Duodenal mucosa (tissue), 2 donors: ENCODE results near the gene KDSR.

Source experiments
- H3K27ac ChIP-seq: one replicate; pipeline ENCODE4 v1.7.0; 2013; ENCODE audit warnings: low read depth, low read length
- H3K27me3 ChIP-seq, 2 donors: one replicate each; pipeline ENCODE4 v1.7.0; 2013; ENCODE audit warnings: low read length in 2 of 2, control low read depth in 1 of 2; ENCODE audit not compliant: insufficient read depth in 2 of 2, control insufficient read depth in 1 of 2
- H3K36me3 ChIP-seq, 2 donors: one replicate each; pipeline ENCODE4 v1.7.0; 2013; ENCODE audit warnings: low read length in 2 of 2, control low read depth in 1 of 2; ENCODE audit not compliant: insufficient read depth in 2 of 2, control insufficient read depth in 1 of 2
- H3K4me1 ChIP-seq, 2 donors: one replicate each; pipeline ENCODE4 v1.7.0; 2013; ENCODE audit warnings: low read length in 2 of 2, control low read depth in 1 of 2; ENCODE audit not compliant: insufficient read depth in 2 of 2, control insufficient read depth in 1 of 2
- H3K4me3 ChIP-seq, 2 donors: one replicate each; pipeline ENCODE4 v1.7.0; 2013; ENCODE audit warnings: low read length in 2 of 2, low read depth in 1 of 2
- H3K9ac ChIP-seq, 2 donors: one replicate each; pipeline ENCODE4 v1.7.0; 2013; ENCODE audit warnings: low read length in 2 of 2, low read depth in 1 of 2
- H3K9me3 ChIP-seq, 2 donors: one replicate each; pipeline ENCODE4 v1.7.0; 2013; ENCODE audit warnings: low read length in 2 of 2, control low read depth in 1 of 2; ENCODE audit not compliant: control insufficient read depth in 1 of 2

The KDSR gene

GRCh38 chr18:63344918-63345317 is 22.1 kb downstream of the KDSR start:
- Histone ChIP-seq H3K4me1 (peaks cover 6 to 10% of the 10 kb centered on the region in 2 donors), H3K36me3 (peaks cover 17 to 60% of the 10 kb centered on the region in 2 donors), H3K4me3 (no peak overlapping the region), H3K9ac (no peak overlapping the region), H3K27ac (no peak overlapping the region), H3K27me3 (no peaks in the 10 kb centered on the region), H3K9me3 (no peaks in the 10 kb centered on the region)

GRCh38 chr18:63344263-63344662 is 22.7 kb downstream of the KDSR start:
- Histone ChIP-seq H3K9ac (no peak overlapping the region), H3K36me3 (peaks cover 11 to 56% of the 10 kb centered on the region in 2 donors), H3K4me1 (peaks cover 6 to 10% of the 10 kb centered on the region in 2 donors), H3K9me3 (no peaks in the 10 kb centered on the region), H3K27me3 (no peaks in the 10 kb centered on the region), H3K4me3 (no peak overlapping the region), H3K27ac (no peak overlapping the region)

- Histone ChIP-seq H3K9me3 (no peaks in the 10 kb centered on the region), H3K27ac (no peak overlapping the region), H3K27me3 (no peaks in the 10 kb centered on the region), H3K4me1 (peaks cover 6 to 10% of the 10 kb centered on the region in 2 donors), H3K4me3 (no peak overlapping the region), H3K36me3 (peaks cover 19 to 57% of the 10 kb centered on the region in 2 donors), H3K9ac (no peak overlapping the region)
Measured at GRCh38 chr18:63342206-63342605, 24.8 kb downstream of the KDSR start.

- Histone ChIP-seq H3K4me3 (no peak overlapping the region), H3K4me1 (peaks cover 2 to 7% of the 10 kb centered on the region in 2 donors), H3K36me3 (peaks cover 26 to 50% of the 10 kb centered on the region in 2 donors), H3K9ac (no peak overlapping the region), H3K9me3 (no peaks in the 10 kb centered on the region), H3K27me3 (no peaks in the 10 kb centered on the region), H3K27ac (no peak overlapping the region)
Measured at GRCh38 chr18:63339920-63340484, 27.0 kb downstream of the KDSR start.

- Histone ChIP-seq H3K36me3 (peaks cover 34 to 60% of the 10 kb centered on the region in 2 donors), H3K9me3 (no peaks in the 10 kb centered on the region), H3K4me3 (no peak overlapping the region), H3K27me3 (no peaks in the 10 kb centered on the region), H3K9ac (no peak overlapping the region), H3K27ac (no peak overlapping the region), H3K4me1 (no peaks in the 10 kb centered on the region)
Measured at GRCh38 chr18:63336366-63337099, 30.5 kb downstream of the KDSR start.

- no peak overlapping the region for H3K4me3 ChIP-seq
- H3K4me1 ChIP-seq, result no peaks in the 10 kb centered on the region
- no peaks in the 10 kb centered on the region for H3K27me3 ChIP-seq
- no peak overlapping the region for H3K27ac ChIP-seq
- peaks cover 27 to 44% of the 10 kb centered on the region in 2 donors for H3K36me3 ChIP-seq
- H3K9me3 ChIP-seq, result no peaks in the 10 kb centered on the region
- H3K9ac ChIP-seq, result no peak overlapping the region
Measured at GRCh38 chr18:63331105-63331504, 35.9 kb downstream of the KDSR start.

GRCh38 chr18:63329431-63330145 is 37.4 kb downstream of the KDSR start:
- H3K4me1 ChIP-seq, result no peaks in the 10 kb centered on the region

GRCh38 chr18:63326011-63326410 is 41.0 kb downstream of the KDSR start:
- peaks cover 9 to 10% of the 10 kb centered on the region in 2 donors for H3K4me1 ChIP-seq
- no peaks in the 10 kb centered on the region for H3K27me3 ChIP-seq
- H3K4me3 ChIP-seq, result no peak overlapping the region
- no peaks in the 10 kb centered on the region for H3K9me3 ChIP-seq
- peaks cover 2 to 4% of the 10 kb centered on the region in 2 donors for H3K36me3 ChIP-seq
- no peak overlapping the region for H3K27ac ChIP-seq
- H3K9ac ChIP-seq, result no peak overlapping the region

More at GRCh38 chr18:63329431-63330145, 37.4 kb downstream of the KDSR start:
- Histone ChIP-seq H3K4me3 (no peak overlapping the region), H3K36me3 (peaks cover 16 to 32% of the 10 kb centered on the region in 2 donors), H3K27me3 (no peaks in the 10 kb centered on the region), H3K9me3 (no peaks in the 10 kb centered on the region), H3K9ac (no peak overlapping the region), H3K27ac (no peak overlapping the region)

- Histone ChIP-seq H3K36me3 (peaks cover 0 to 1% of the 10 kb centered on the region in 2 donors), H3K4me1 (peaks cover 12 to 15% of the 10 kb centered on the region in 2 donors), H3K27me3 (no peaks in the 10 kb centered on the region), H3K9ac (no peak overlapping the region), H3K27ac (no peak overlapping the region), H3K9me3 (no peaks in the 10 kb centered on the region), H3K4me3 (no peak overlapping the region)
Measured at GRCh38 chr18:63325086-63325686, 41.8 kb downstream of the KDSR start.
